AG04449 (cell line): ENCODE results near the gene WBP1L.

Experiments used
- CTCF ChIA-PET: fragments of 350-600 bp; formaldehyde crosslinking; extraction: SDS; loops from one replicate; lab custom pipeline; 2021; ENCODE audit warnings: antibody characterized with exemption; lab: Yijun Ruan, JAX
- POLR2A ChIA-PET: fragments of 400-600, 350-600 bp; formaldehyde crosslinking; extraction: SDS; loops from one replicate; lab custom pipeline; 2020; ENCODE audit warnings: antibody characterized with exemption, inconsistent platforms; lab: Yijun Ruan, JAX
- DNase-seq: peaks from one replicate; pipeline ENCODE4 v3.0.0-alpha.2; 2010; ENCODE audit warnings: low read depth, low spot score
- H3K4me3 ChIP-seq: 2 replicates; pipeline ENCODE4 v1.5.1; 2011; ENCODE audit warnings: low read depth, mild to moderate bottlenecking, control low read depth, low read length
- TF ChIP-seq, protein P1 (sequence below): IDR thresholded peaks from one replicate; pipeline ENCODE4 v1.5.1; 2011; ENCODE audit warnings: mild to moderate bottlenecking, moderate library complexity, low read length, control low read depth, inconsistent platforms; ENCODE audit not compliant: insufficient read depth; ENCODE audit errors: missing control alignments

WBP1L gene

DNA sequence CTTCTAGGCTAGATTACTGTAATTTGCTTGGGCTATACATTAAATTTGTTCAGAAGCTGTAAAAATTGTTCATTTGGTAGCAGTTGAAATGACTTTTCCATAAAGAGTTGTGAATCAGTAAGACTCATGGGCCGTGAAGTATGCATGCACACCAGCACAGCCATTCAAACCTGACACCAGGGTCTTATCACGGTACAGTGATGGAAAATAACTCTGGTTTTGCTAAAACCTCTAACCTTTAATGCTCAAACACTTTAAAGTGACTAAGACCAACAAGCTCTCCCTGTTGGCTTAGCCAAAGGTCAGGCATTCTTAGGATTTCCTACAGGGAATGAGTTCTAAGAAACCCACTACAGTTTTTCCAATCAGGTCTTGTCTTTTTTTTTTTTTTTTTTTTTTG is 41.0 kb upstream of the WBP1L start:
- H3K4me3 ChIP-seq, result no peak overlapping the region
- POLR2A ChIA-PET, result no interaction called here
- CTCF ChIA-PET, result interaction anchor here (1.0 to 4.2 kb wide), 4 partner anchors 24 to 29 kb away, joined by 3 to 26 read pairs (median 4); no protein-coding TSS in a partner anchor
- no peak for DNase-seq
- TF ChIP-seq, protein P1, sequence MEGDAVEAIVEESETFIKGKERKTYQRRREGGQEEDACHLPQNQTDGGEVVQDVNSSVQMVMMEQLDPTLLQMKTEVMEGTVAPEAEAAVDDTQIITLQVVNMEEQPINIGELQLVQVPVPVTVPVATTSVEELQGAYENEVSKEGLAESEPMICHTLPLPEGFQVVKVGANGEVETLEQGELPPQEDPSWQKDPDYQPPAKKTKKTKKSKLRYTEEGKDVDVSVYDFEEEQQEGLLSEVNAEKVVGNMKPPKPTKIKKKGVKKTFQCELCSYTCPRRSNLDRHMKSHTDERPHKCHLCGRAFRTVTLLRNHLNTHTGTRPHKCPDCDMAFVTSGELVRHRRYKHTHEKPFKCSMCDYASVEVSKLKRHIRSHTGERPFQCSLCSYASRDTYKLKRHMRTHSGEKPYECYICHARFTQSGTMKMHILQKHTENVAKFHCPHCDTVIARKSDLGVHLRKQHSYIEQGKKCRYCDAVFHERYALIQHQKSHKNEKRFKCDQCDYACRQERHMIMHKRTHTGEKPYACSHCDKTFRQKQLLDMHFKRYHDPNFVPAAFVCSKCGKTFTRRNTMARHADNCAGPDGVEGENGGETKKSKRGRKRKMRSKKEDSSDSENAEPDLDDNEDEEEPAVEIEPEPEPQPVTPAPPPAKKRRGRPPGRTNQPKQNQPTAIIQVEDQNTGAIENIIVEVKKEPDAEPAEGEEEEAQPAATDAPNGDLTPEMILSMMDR, result no peak

DNA sequence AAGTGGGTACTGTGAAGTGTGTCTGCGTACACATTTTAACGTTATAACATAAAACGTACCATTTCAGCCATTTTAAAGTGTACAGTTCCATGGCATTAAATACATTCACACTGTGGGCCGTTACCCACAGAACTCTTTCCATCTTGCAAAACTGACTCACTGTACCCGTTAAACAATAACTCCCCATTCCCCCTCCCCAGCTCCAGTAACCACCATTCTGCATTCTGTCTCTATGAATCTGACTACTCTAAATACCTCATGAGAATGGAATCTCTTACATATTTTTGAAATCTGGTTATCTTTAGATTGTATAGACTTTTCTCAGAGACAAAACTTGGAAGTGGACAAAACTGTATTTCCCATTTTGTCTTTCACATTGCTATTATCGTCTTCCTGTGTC is 38.8 kb upstream of the WBP1L start:
- POLR2A ChIA-PET, result interaction anchor here (0.8 to 1.5 kb wide), 2 partner anchors 29 to 503 kb away, joined by 3 to 5 read pairs; no protein-coding TSS in a partner anchor
- TF ChIP-seq, protein P1, result no peak
- H3K4me3 ChIP-seq, result no peak overlapping the region
- DNase-seq, result no peak
- CTCF ChIA-PET, result interaction anchor here (2.7 to 4.2 kb wide), 2 partner anchors 9 to 26 kb away, joined by 8 to 26 read pairs; partner anchors contain the start of genes ARL3 and SFXN2

DNA sequence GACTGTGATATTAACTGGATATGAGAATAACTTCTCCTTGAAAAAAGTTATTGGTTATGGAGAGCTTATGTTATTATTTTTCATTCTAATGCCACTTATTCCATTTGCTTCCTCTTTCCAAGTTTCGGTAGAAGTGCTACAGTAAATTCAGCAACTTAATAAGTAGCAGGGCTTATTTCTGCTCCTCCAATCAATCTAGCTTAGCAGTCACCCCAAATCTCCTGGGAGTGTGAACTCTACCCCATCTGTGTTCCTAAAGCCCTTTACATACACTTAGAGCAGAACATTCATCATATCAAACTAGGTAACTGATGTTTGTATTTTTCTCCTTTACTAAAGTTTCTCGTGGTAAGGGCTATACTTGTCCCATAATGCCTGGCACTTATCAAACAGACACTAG is 38.2 kb upstream of the WBP1L start:
- CTCF ChIA-PET, result interaction anchor here (0.7 to 2.7 kb wide), 2 partner anchors 8 to 25 kb away, joined by 3 to 8 read pairs; partner anchors contain the start of genes ARL3 and SFXN2
- TF ChIP-seq, protein P1, result no peak
- DNase-seq, result no peak
- no peak overlapping the region for H3K4me3 ChIP-seq
- POLR2A ChIA-PET, result interaction anchor here (0.8 to 1.5 kb wide), 2 partner anchors 29 to 502 kb away, joined by 3 to 5 read pairs; no protein-coding TSS in a partner anchor

DNA sequence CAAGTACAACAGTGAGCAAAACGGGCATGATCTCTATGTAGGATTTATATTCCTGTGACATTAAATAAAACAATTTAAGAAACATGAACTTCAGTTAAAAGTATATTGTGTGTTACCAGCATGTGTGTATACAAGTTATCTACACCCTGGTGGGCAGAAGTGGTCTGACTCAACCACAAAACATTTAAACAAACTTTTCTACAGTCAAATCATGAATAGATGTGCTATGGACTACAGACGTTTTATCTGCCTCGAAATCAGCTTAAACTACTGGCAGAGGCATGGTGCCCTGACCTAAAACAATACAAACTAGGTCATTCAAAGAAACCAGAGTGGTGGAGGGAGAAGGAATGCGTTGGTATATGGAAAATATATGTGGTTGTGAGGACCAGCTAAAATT is 33.1 kb upstream of the WBP1L start:
- DNase-seq, result no peak
- ChIA-PET CTCF (interaction anchor here (1.0 to 7.0 kb wide), 11 partner anchors 10 to 578 kb away, joined by 3 to 66 read pairs (median 3); partner anchors contain the start of gene SUFU), POLR2A (interaction anchor here (0.7 kb wide), 1 partner anchor 61 kb away, joined by 3 read pairs; no protein-coding TSS in a partner anchor)
- no peak overlapping the region for H3K4me3 ChIP-seq
- TF ChIP-seq, protein P1, result no peak

DNA sequence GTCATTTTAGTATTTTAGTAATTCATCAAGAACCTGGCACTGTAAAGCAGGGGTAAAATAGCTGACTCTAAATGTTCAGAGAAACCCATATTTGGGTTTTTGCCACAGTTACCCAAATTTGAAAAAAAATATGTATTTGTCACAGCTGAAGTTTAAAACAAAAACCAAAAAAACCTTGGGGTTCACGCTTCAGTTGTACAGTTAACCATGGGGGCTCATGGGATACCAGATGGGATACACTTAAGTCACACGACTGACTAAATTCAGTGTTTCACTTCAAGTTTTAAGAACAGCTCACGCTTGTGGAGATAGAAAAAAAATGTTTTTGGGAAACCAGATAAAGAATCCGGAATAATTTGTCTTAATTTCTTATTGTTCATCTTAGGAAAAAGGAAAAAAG is 31.7 kb upstream of the WBP1L start:
- no peak for DNase-seq
- H3K4me3 ChIP-seq, result no peak overlapping the region
- TF ChIP-seq, protein P1, result no peak
- CTCF ChIA-PET, result interaction anchor here (1.2 to 7.0 kb wide), 6 partner anchors 18 to 70 kb away, joined by 3 to 66 read pairs (median 4); no protein-coding TSS in a partner anchor
- POLR2A ChIA-PET, result interaction anchor here (0.5 kb wide), 1 partner anchor 382 kb away, joined by 3 read pairs; no protein-coding TSS in a partner anchor

DNA sequence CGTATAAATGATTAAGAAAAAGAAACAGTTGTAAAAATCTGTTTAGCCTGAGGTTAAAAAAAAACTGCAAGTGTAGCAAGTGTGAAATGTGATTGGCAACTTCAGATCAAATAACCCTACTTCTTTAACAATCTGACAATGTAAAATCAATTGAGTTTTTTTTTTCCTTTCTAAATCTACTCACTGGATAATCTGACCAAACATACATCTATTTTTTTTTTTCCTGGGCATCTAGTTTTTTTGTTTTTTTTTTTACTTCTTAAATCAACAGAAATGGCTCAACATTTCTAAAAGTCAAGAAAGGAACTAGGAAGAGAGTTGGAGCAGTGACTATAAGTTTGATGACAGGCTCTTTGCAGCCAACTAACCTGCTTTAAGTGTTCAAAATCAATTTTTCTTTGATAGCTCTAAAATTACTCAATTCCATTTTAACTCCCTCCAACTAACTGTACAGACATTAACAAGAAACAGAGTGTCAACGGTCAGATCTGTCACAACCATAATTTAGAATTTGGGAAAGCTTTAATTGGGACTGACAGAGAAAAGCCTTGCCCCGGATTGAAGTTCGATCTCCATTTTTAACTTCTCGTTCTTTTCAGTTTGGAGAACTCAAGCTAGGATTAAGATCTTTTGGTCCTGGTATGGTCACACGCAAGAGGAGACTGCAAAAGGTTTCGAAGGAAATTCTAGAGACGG is 30.8 kb upstream of the WBP1L start:
- TF ChIP-seq, protein P1, result no peak
- H3K4me3 ChIP-seq, result peak overlapping the region; percentile 93
- DNase-seq, result no peak
- ChIA-PET CTCF (interaction anchor here (0.7 to 7.0 kb wide), 14 partner anchors 8 to 210 kb away, joined by 3 to 66 read pairs (median 4); partner anchors contain the start of gene ACTR1A), POLR2A (interaction anchor here (1.5 to 1.9 kb wide), 4 partner anchors 37 to 71 kb away, joined by 7 to 14 read pairs (median 12); partner anchors contain the start of gene TRIM8)
